LNCAP (cell line): ENCODE measurements around the gene DOCK9.

Source experiments
- TF ChIP-seq, protein P1 (sequence below): fragments of 450-650 bp; IDR thresholded peaks from 2 replicates; pipeline ENCODE4 v1.5.1; 2017; ENCODE audit warnings: mild to moderate bottlenecking

DOCK9 gene

GRCh38 chr13:98871727-98872126, 106.1 kb downstream of the DOCK9 start:
- TF ChIP-seq, protein P1, sequence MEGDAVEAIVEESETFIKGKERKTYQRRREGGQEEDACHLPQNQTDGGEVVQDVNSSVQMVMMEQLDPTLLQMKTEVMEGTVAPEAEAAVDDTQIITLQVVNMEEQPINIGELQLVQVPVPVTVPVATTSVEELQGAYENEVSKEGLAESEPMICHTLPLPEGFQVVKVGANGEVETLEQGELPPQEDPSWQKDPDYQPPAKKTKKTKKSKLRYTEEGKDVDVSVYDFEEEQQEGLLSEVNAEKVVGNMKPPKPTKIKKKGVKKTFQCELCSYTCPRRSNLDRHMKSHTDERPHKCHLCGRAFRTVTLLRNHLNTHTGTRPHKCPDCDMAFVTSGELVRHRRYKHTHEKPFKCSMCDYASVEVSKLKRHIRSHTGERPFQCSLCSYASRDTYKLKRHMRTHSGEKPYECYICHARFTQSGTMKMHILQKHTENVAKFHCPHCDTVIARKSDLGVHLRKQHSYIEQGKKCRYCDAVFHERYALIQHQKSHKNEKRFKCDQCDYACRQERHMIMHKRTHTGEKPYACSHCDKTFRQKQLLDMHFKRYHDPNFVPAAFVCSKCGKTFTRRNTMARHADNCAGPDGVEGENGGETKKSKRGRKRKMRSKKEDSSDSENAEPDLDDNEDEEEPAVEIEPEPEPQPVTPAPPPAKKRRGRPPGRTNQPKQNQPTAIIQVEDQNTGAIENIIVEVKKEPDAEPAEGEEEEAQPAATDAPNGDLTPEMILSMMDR: no peak

- TF ChIP-seq, protein P1: peak; percentile 39; the same call in 1 of the 2 replicates
Measured at GRCh38 chr13:98869408-98870090, 108.3 kb downstream of the DOCK9 start.

- TF ChIP-seq, protein P1: no peak
Measured at GRCh38 chr13:98868932-98869331, 108.9 kb downstream of the DOCK9 start.

DNA sequence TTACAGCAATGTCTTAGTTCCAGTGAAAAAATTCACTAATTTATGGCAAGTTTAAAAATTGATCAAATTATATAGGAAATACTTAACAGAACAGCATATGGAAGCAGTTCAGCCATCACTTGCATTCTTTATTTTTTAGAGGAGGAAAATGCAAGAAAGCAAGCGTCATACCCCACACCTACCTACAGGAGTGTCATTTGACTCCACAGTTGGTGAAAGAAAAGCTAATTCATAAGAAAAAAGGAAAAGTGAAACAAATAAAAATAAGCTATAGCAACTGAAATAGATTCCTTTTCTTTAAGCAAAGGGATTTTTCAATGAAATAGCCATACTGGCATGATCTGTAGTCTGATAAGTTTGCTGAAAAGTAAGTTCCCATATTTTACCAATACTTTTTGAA, 111.0 kb downstream of the DOCK9 start:
- TF ChIP-seq, protein P1: no peak

GRCh38 chr13:98860491-98860890, 117.4 kb downstream of the DOCK9 start:
- TF ChIP-seq, protein P1: no peak

DNA sequence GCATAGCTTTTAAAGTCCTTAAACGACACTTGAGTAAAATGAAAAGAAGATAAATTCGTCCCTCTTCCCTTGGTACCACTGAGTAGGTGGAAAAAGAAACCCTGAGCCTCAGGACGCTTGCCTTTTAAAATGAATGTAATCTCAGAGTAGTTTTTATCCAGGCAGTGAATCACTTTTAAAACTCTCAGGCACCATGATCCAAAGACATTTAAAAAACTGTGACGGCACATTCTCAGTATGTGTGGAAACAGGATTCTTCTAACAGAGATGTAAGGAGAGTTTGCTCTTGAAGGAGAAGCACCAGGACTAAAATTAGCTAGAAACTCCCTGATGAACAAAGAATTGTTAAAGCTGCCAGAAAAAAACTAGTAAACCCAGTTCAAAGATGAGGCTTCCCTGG, 119.7 kb downstream of the DOCK9 start:
- TF ChIP-seq, protein P1: no peak

- TF ChIP-seq, protein P1: no peak
Measured at GRCh38 chr13:98856983-98857382, 120.9 kb downstream of the DOCK9 start.

- TF ChIP-seq, protein P1: no peak
Measured at GRCh38 chr13:98854448-98854847, 123.4 kb downstream of the DOCK9 start.
